Stimulated activated CD4-positive, alpha-beta T cell treated with anti-CD3 and anti-CD28 coated beads, Interleukin-1b, Interleukin-23, amount 100 ng/mL, for 1 hour (primary cell): Measurements from ENCODE around the gene RHO.

Experiments
- DNase-seq, 2 donors: peaks; one replicate each; pipeline ENCODE4 v3.0.0-alpha.2; 2020; ENCODE audit warnings: low read depth in 2 of 2

The RHO gene

GRCh38 chr3:129559565-129560079 is 31.2 kb downstream of the RHO start:
- no peak for DNase-seq

DNA sequence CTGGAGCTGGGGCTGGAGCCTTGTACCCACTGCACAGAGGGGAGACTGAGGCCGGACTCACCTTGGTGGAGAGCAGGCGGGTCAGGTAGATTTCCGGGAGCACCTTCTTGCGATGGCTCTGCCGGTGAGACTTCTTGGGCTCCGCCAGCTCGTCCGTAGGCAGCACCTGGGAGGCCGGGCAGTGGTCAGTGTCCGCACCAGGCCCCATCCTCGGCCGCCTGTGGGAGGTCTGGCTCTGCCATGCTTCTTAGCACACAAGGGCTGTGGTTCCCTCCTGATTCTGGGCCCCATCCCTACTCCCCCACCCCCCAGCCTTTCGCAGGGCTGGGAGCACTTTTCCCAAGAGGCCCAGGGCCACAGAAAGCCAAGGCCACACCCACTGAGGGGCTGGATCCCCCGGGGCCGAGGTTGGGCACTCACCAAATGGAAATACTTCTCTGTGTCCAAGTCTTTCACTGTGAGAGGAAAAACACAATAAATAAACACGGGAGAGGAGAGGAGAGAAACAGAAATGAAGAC is 31.9 kb downstream of the RHO start:
- no peak for DNase-seq

- no peak for DNase-seq
These were observed 32.6 kb downstream of the RHO start for GRCh38 chr3:129560911-129561594.

DNA sequence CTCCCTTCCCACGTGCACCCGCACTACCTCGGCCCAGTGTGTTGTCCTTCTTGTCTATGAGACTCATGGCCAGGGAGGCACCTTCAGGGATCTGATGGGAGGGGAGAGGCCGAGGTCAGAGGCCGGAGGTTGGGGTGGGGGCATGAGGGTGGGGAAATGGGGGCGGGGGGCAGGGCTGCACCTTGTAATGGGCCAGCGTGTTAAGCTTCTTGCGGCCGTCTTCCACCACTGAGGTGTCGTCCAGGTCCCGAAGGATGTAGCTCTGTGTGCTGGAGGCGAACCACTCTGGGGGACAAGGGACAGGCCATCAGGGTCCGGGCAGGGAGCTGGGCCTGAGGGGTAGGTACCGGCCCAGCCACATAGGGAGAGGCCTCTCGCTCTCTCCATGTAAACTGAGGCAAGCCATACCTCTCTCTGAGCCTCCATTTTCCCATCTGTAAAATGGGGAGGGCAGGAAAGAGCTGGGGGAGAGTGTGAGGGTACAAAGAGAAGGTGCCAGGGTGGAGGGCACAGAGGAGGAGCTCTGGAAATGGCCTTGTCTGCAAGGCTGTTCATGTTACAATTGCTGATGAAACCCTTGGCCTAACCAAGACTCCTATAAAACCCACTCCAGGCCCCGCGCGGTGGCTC is 33.3 kb downstream of the RHO start:
- DNase-seq, result no peak

DNA sequence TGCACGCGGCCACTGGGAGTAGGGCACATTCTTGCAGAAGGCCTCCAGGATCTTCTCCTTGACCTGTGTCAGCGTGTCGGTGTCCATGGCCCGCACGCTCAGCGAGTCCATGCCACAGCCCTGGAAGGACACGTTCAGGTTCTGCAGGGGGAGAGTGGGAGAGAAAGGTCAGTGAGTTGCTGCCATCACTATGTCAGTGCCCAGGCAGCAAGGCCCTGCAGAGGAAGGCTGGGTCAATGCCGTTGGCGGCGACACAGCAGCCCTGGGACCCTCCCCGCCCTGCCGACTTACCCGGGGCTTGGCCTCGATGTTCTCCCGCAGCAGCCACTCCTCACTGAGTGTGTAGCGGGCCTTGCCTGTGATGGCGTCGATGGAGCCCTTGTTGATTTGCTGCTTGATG is 34.4 kb downstream of the RHO start:
- no peak for DNase-seq

GRCh38 chr3:129563332-129563731 is 34.9 kb downstream of the RHO start:
- DNase-seq, result no peak

DNA sequence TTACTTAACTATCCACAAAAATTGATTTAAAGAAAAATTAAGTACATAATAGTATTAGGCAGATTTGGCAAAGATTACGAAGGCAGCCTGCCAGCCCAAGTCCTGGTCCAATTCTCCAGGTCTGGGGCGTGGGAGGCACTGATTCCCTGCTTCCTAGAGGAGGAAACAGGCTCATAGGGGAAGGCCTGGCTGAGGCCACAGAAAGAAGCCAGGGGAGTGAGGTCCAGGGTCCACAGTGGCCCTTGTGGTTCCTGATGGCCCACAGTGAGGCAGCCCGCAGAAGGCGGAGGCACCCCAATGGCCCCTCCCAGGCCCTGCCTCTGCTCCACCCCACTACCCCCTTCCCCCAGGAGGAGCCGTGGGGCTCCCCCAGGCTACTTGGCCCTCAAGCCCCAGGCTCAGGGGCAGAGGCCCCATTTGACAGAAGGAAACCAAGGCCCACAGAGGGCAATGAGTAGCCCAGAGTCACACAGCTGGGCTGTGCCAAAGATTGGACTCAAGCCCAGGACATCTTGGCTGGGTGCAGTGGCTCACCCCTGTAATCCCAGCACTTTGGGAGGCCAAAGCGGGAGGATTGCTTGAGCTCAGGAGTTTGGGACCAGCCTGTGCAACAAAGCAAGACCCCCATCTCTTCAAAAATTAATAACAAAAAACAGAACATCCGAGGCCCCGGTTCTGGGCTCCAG is 35.6 kb downstream of the RHO start:
- no peak for DNase-seq

- DNase-seq, result no peak
These were observed 36.7 kb downstream of the RHO start for GRCh38 chr3:129564981-129565644.

DNA sequence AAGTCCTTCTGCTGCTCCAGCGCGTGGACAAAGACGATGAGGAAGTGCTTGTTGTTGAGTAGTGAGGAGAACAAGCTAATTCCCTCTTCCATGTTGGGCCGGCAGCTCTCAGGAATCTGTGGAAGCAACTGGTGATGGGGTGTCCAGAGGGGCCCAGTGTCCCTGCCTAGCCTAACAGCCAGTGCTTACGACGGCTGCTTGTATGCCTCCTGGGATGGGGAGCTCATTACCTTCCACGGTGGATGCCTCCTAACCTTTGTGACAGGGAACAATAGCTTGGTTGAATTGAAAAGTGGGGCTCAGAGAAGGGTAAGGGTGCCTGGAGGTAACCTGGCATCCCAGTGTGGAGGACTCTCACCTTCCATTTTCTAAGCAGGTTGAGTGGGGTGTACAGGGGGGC is 37.5 kb downstream of the RHO start:
- DNase-seq, result no peak

GRCh38 chr3:129567176-129567705 is 38.8 kb downstream of the RHO start:
- DNase-seq, result no peak

DNA sequence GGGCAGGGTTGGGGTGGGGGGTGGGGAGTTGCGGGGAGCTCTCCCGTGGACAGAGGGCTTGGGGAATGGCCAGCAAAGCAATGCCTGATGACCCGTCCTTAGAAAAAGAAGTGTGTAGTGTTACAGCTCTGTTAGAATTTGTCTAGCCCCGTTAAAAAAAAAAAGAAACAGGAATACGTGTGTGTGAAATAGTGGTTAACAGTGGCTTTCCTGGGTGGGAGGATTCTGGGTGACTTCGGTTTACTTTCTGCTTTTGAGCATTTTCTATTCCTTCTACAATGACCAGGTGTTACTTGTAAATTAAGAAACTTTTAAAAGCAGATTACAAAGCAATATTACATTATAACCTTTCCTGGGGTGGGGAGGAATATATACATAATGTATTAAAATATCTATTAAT is 39.5 kb downstream of the RHO start:
- DNase-seq, result no peak

DNA sequence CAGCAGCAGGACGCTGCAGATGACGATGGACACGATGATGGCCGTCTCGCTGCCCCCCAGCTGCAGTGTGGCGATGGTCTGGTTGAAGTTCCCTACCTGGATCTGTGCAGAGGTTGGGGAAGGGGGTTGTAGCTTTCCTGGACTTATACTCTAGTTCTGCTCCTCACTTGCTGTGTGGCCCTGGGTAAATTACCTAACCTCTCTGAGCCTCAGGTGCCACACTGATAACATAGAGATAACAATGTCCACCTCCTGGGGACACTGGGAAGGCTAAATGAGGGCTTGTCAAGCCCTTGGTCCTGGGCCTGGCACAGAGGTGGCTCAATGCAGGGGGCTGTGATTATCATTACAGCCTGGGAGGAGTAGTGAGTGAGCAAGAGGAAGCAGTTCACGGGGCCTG is 41.4 kb downstream of the RHO start:
- DNase-seq, result no peak

DNA sequence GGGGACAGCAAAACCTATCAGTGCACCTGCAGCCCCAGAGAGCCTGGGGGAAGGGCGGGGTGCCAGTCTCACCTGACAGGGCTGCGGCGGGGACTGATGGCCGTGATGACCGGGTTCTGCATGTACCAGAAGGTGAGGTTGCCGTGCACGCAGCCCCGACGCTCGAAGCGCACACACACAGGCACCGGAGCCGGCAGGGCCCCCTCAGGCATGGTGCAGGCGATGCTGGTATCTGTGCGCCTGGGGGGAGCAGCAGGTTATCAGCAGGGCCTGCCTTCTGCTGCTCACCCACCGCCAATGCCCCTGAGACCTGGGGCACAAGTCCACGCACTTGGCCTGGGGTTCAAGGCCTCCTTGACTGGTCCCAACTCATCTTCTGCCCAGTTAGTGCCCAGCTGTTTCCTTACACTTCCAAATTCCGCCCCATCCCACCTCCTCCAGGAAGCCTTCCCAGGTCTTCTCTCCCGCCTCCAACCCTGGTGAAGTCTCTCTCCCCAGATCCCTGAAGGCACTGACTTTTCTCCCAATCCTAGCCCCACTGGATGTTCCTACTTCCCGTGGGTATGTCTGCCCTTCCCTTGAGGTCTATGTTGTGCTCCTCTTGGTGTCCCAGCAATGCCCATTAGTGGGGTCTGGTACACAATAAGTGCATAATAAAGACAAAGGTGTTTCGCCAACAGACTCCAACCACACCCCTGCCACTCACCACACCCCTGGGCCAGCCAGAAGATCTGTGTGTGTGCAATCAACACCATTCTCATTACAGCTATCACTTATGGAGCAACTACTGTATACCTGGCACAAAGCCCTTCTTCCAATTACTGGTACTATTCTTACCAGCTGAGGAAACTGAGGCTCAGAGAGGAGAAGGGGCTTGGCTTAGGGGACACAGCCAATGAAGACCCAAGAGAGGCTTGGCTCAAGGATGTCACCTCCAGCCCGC is 43.4 kb downstream of the RHO start:
- no peak for DNase-seq

DNA sequence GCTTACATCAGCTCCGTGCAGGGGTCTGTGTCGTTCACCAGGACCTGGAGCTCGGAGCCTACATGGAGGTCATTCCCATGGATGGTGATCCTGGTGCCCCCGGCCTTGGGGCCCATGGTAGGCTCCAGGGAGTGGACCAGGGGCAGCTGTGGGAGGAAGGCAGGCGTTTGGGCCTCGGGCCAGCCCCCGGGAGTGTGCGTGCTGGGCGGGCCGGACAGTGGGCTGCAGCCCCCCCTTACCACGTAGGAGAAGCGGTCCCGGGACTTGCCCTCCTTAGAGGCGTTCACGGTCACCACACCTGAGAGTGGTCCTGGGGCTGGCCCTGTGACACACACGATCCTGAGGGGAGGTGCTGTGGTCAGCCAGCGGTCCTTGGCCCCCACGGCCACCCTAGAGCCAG is 44.2 kb downstream of the RHO start:
- no peak for DNase-seq

- DNase-seq, result no peak
These were observed 45.1 kb downstream of the RHO start for GRCh38 chr3:129573493-129573892.

- DNase-seq, result no peak
These were observed 45.8 kb downstream of the RHO start for GRCh38 chr3:129574206-129574605.

GRCh38 chr3:129575233-129575996 is 47.0 kb downstream of the RHO start:
- DNase-seq, result no peak

- no peak for DNase-seq
These were observed 47.6 kb downstream of the RHO start for GRCh38 chr3:129575997-129576384.

DNA sequence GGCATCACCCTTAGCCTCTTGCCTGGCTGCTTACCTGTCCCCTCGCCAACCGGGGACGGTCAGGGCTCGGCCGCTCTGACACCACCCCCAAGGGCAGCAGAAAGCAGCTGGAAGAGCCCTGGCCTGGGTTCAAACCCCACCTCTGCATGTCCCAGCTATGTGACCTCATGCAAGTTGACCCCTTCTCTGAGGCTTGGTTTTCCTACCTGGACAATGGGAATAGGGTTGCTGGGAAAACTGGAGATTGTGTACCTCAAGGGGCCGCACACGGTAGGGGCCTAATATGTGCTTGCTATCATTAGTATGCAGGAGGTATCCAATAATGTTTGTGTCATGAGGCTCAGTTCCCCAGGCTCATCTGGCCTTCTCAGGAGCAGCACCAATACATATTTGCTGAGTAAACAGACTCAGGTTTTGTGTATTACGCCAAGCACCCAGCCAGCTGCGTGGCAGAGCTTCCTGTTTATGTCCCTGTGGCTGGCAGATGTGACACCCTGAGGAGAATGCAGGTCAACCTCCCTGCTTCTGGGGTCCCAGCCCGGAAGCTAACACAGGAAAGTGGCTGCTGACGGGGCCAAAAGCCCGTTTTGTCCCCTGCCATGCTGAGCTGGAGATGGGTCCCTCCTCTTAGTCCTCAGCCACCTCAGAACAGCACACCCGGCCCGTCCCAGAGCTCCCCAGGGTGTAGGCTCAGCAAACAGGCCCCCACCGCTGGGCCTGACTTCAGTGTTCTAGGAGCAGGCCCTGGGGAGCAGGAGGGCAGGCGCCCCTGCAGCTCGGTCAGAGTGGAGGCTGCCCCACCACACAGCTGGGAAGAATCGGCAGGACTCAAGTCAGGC is 48.3 kb downstream of the RHO start:
- peak in 1 of 2 donors; percentile 20 for DNase-seq
